Measurements from ENCODE around the gene IL16.

GRCh38 chr15:81346611-81347010, 149.9 kb downstream of the IL16 start:
- TF ChIP-seq CTCF (IDR thresholded peaks at IDR 0.05; ENCODE audit: insufficient read depth, low read length, poor library complexity, severe bottlenecking) (no peak), EZH2phosphoT487 (conservative IDR thresholded peaks at IDR 0.05; ENCODE audit: low read length) (no peak)

All from SU-DHL-6 (cell line).